ENCODE measurements around the gene SLC2A10. TPM values are rescaled to one million over a fixed set of nuclear protein-coding genes. Genes with fewer than 3 reads are reported as not detected.

The SLC2A10 gene
- total and polyA plus RNA-seq, 10 of the 15 experiments (the other 5 are each of a cell fraction or from before 2014, with no cell fraction given), result not detected

- Histone ChIP-seq H2AFZ (ENCODE audit: control insufficient read depth, low read depth, low read length) (no peak overlapping the region), H3K4me2 (ENCODE audit: control insufficient read depth, insufficient read depth) (no peak overlapping the region), H3K4me3 (no peak overlapping the region), H3K9ac (ENCODE audit: control insufficient read depth, insufficient read depth, low read length) (no peak overlapping the region), H3K36me3 (ENCODE audit: control insufficient read depth in 2 of 2, insufficient read depth in 2 of 2, low read length in 1 of 2) (no peaks in the 10 kb centered on the region), H3K4me1 (ENCODE audit: control insufficient read depth, insufficient read depth, low read length) (no peaks in the 10 kb centered on the region; the same call in 1 of the 2 replicates), H3K27ac (ENCODE audit: control insufficient read depth, insufficient read depth) (no peak overlapping the region), H3K79me2 (ENCODE audit: control insufficient read depth, insufficient read depth, low read length) (no peaks in the 10 kb centered on the region), H4K20me1 (ENCODE audit: control insufficient read depth, insufficient read depth) (no peaks in the 10 kb centered on the region), H3K27me3 (replicated peaks in 1 of 2; ENCODE audit: control insufficient read depth in 2 of 2, insufficient read depth in 2 of 2, low read length in 1 of 2) (no peaks in the 10 kb centered on the region; a peak in 1 of 4 replicates), H3K9me3 (replicated peaks; ENCODE audit: control insufficient read depth, insufficient read depth, low read length) (peaks cover 2% of the 10 kb centered on the region; the same call in 1 of the 3 replicates)
- no peak for ATAC-seq
- FAIRE-seq, result no peak
- ChIA-PET RAD21 (ENCODE audit: unreplicated experiment) (no interaction called here), SMC1A (ENCODE audit: uncharacterized antibody, unreplicated experiment) (interaction anchor here (0.7 to 1.3 kb wide), 2 partner anchors 14 to 20 kb away, joined by 3 to 5 read pairs; no protein-coding TSS in a partner anchor), CTCF (no interaction called here), POLR2A (no interaction called here)
- no peak for DNase-seq (ENCODE audit: low read depth, low spot score)
- intact Hi-C loops (cut with micrococcal nuclease; ENCODE audit: unreplicated experiment), result no loop called here
- no TSS peak for BruUV-seq (replicated peaks)
- in situ Hi-C loops (cut with MboI), result no loop called here
- WGBS (ENCODE audit: insufficient coverage, insufficient replicate concordance, low lambda C conversion rate, missing lambda C conversion rate), result 61% methylated on average over 4 of the region's 4 CpGs
- no peak for TF ChIP-seq POLR2AphosphoS5 (IDR thresholded peaks at IDR 0.05; ENCODE audit: low read length)
- no peak for TF ChIP-seq EP300 (IDR thresholded peaks at IDR 0.05; ENCODE audit: borderline replicate concordance in 1 of 2, control insufficient read depth in 1 of 2, low read depth in 2 of 2, low read length in 2 of 2)
- no peak for TF ChIP-seq MXI1 (IDR thresholded peaks at IDR 0.05; ENCODE audit: low read depth, low read length)
- no peak for TF ChIP-seq MTA3 (IDR thresholded peaks at IDR 0.05; ENCODE audit: borderline replicate concordance, low read length)
- no peak for TF ChIP-seq ESRRA (IDR thresholded peaks at IDR 0.05; ENCODE audit: low read length)
- no peak for TF ChIP-seq USF2 (IDR thresholded peaks at IDR 0.05; ENCODE audit: borderline replicate concordance, low read depth, low read length)
- no peak for TF ChIP-seq ETV6 (conservative IDR thresholded peaks at IDR 0.05 in 1 of 2, IDR thresholded peaks at IDR 0.05 in 1 of 2; ENCODE audit: borderline replicate concordance in 1 of 2, low read depth in 1 of 2)
- no peak for TF ChIP-seq POLR2AphosphoS2 (IDR thresholded peaks at IDR 0.05; ENCODE audit: low read depth, low read length)
- no peak for TF ChIP-seq LARP7 (IDR thresholded peaks at IDR 0.05)
- no peak for TF ChIP-seq SP1 (IDR thresholded peaks at IDR 0.05; ENCODE audit: low read depth, low read length)
These were observed 7.9 kb upstream of the SLC2A10 start for GRCh38 chr20:46701556-46701955.

Measured in GM12878 (cell line).